GM19463 (cell line): Measurements from ENCODE around the gene SIK3.

Experiments used
- ATAC-seq: cut with Tn5 transposase; IDR thresholded peaks from one replicate; pipeline ENCODE4 v1.9.1; 2021; ENCODE audit warnings: mild to moderate bottlenecking, moderate library complexity; ENCODE audit not compliant: unreplicated experiment

Gene SIK3

DNA sequence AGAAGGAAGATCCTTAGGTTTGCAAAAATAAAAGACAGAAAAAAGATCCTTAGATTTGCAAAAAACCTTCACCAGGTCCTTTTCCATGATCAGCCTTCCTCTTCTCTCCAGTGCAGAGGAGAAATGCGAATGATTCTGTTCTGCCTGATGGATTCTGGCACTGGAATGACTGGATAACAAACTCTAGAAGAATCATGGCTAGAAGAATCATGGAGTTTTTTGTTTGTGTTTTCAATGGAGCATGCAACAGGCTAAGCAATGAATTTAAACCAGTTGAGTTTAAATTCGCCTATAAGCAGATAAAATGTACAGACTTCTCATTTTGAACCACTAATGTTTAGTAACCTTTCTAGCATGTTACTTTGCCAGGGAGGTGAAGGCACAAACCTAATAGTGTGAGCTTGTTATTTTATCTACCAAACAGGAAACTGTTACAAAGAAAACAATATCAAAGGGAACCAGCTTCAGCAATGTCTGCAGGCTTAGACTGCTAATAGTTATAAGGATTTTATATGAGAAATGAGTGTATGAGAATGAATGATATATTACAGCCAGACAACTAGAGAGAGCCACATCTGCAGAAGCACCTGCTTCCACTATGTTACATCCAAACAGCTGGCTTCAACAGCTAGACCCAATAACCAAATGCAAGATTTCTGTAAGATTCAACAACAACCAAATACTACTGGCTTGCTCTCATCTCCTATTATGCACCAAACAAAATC lies 196.1 kb downstream of the SIK3 start:
- ATAC-seq, result no peak

GRCh38 chr11:116901211-116901610 lies 197.0 kb downstream of the SIK3 start:
- ATAC-seq, result no peak

- no peak for ATAC-seq
Observed at GRCh38 chr11:116896211-116896610, 202.0 kb downstream of the SIK3 start.

DNA sequence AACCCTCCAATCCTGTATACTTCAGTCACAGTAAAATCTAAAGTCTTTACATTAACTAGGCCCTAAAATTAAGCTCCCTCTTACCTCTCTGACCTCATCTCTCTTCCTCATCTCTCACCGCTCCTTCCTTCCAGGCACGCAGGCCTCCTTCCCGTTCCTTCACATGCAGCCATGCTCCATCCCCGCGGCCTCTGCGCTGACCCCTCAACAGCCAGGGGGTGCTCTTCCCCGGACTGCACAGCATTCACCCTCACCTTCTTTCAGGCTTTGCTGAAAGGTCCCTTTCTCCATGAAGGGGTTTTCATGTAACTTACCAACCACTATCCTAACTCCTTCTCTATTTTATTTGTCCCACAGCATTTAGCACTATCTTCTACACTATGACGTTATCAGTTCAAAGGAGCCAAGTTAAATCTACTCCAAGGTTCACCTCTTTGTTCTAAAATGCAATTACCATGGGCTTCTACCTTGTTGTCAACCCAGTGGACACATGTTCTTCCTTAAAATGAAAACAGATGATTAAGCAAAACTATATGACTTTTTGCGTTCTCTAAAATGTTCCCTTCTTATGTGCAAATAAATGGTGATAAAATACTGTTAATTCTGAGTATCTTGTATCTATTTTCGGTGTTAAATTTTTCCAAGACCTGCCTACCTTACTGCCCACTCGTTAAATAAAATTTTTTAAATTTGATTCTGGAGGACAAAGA lies 203.0 kb downstream of the SIK3 start:
- ATAC-seq, result no peak

DNA sequence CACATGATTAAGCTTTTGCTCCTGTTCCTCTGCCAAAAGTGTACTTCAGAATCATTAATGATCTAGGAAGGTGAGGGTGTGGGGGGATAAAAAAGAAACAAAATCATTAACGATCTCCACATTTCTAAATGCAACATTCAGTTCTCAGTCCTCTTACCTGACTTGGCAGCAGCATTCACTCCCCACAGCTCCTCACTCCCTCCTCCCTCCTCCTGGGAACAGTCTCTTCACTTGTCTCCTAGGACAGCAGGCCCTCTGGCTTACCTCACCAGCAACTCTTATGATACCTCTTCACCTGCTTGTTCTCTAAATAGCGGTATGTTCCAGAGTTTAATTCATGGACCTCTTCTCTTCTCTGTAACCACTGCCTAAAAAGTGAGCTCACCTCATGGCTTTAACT lies 204.3 kb downstream of the SIK3 start:
- no peak for ATAC-seq

- ATAC-seq, result no peak
Observed at GRCh38 chr11:116893437-116893836, 204.8 kb downstream of the SIK3 start.

DNA sequence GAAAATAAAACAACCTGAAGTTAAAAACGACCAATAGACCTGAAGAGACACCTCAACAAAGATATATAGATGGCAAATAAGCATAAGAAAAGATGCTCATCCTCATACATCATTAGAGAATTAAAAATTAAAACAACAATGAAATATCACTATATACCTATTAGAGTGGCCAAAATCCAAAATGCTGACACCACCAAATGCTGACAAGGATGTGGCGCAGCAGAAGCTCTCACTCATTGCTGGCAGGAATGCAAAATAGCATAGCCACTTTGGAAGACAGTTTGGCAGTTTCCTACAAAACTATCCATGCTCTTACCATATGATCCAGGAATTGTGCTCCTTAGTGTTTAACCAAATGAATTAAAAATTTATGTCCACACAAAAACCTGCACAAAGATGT lies 205.9 kb downstream of the SIK3 start:
- no peak for ATAC-seq

GRCh38 chr11:116891746-116892145 lies 206.5 kb downstream of the SIK3 start:
- ATAC-seq, result no peak

DNA sequence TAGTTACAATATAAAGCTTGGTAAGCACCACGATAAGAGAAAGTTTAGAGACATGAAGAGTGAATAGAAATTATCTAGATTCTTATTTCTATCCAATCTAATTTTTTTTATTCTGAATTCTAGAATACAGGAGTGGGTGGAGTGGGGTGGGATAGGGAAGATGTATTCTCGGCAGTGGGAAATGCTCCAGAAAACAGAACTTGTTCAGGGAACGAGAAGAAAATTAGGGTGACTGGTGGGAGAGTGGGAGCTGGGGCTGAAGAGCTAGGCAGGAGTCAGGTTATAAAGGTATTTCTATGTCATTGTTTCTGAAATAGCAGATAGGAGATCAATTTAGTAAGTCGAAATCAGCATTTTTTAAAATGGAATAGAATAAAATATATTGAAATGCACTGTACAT lies 207.6 kb downstream of the SIK3 start:
- no peak for ATAC-seq

DNA sequence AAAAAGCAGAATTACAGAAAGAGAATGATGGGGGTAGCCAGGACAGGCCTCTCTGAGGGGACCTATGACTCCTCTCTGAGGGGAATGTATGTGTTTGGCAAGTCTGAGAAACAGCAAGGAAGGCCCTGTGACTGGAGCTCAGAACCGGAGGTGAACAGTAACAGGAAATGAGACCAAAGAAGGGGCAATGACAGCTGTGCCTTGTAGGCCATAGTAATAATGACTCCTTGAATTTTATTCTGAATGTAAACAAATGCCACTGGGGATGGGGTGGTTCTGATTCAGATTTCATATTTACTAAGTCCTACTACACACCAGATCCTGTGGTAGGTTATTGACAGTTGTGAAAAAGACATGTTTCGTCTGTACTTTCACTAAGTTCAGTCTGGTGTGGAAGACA lies 208.0 kb downstream of the SIK3 start:
- peak; percentile 91 for ATAC-seq

DNA sequence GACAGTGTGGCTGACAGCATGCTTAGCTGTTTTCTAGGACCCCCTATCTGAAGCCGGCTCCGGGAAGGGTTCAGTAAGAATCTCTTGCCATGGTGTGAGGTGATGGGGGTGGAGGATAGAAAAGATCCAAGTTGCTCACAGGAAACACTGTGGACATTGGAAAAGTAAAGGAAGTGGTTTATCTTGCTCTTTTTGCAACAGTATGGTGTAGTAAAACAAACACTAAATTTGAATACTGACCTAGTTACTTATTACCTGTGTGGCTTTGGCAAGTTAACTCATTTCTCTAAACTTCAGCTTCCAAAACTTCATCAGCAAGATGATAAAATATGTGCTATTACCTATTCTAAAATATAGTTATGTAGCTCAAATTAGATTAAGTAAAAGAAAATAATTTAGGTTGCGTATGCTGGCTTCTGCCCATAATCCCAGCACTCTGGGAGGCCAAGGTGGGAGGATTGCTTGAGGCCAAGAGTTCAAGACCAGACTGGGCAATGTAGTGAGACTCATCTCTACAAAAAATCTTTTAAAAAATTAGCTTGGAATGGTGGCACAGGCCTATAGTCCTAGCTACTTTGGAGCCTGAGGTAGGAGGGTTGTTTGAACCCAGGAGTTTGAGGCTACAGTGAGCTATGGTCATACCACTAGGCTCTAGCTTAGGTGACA lies 209.2 kb downstream of the SIK3 start:
- ATAC-seq, result no peak

DNA sequence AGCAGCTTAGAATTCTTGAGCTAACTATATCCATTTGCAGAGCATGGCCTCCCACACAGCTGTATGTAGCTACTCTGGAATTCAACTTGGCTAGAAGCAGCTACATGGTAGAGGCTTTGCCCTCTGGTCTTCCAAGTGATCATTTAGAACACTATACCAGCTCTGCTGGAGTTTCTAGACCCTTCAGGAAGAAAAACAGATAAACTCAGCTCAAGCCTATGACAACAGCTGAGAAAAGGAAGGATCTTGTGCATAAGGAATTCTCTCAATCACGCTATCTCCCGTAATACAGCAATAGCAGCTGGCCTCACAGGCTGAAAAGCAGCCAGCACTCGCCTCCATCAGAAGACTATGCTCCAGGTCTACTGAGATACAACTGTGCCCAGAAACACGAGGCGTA lies 210.2 kb downstream of the SIK3 start:
- no peak for ATAC-seq

DNA sequence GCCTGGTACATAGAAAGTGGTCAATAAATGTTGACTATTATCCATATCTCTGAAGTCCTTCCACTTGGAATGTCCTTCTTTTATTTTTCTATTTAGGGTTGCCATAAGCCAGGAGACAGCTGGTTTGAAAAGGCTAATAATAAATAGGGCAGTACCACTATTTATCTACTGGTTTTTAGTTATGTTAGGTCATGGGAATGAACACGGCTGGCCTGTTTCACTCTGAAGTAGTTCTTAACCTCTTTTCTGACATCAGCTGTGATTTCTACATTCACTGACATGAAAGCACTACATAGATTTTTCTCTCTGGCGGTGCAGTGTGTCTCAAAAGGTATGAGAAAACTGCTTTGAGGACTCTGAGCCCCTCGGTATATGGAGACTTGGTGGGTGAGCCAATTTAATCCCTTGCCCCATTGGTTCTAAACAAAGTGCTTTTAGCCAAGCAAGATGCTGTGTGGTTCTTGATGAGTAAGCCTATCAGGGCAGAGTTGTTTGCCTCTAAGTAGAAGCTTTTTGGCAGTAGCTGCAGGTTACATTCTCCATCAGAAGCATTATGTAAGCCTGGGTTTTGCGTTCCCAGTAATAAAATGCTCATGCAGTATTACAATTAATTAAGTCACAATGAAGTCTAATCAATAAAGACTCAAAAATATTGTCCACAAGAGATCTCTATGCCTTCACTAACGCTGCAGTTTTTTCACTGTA lies 212.1 kb downstream of the SIK3 start:
- ATAC-seq, result no peak

- ATAC-seq, result no peak
Observed at GRCh38 chr11:116882386-116882785, 215.8 kb downstream of the SIK3 start.

DNA sequence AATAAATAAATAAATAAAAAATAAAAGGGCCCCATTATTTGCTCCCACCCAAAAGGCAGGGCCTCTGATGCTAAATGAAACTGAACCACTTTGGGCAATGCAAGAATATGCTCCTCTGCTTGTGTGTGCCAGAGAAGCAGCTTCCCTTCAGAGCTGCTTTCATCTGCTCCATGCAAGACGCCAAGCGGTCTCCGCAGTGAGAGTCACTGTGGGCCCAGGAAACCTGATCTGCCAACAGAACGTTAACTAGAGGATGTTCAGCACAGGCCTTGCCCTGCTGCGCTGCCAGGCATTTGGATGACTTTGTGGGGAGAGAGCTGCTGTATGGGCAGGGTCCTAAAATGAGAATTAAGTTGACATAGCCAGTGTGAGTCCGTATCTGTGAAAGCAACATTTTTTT lies 217.1 kb downstream of the SIK3 start:
- ATAC-seq, result no peak

DNA sequence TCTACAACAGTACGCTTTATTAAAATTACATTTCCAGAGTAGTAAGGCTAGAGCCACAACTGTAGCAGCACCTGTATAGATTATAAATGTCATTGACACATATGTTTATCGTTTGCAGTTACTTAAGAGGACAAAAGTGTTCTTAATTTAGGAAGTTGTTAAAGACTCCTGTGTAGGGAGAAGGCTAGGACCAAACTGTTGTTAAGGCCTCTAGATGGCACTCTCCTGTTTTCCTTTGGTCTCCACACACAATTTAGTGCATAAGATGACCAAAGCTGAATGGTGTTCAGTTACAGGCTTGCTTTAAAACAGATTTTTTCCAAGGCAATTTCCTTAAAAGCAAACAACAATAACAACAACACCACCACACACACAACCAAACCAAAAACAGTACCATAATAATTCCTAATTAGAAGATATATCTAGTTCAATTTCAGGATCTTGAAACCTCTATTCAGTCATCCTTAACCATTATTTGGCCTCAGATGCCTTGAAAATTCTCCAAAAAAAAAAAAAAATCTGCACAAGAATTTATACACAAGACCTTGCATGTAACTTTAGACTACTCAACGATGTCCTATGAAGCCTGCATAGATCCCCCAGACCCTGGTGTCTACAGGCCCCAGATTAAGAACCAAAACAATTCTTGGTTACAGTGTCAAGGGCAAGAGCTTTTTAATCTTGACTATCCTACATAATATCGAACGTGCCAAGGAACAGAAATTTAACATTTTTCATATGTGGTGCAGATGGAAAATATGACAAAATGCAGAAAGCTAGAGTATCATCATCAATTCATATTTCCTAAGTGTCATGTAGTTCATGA lies 218.2 kb downstream of the SIK3 start:
- ATAC-seq, result no peak

DNA sequence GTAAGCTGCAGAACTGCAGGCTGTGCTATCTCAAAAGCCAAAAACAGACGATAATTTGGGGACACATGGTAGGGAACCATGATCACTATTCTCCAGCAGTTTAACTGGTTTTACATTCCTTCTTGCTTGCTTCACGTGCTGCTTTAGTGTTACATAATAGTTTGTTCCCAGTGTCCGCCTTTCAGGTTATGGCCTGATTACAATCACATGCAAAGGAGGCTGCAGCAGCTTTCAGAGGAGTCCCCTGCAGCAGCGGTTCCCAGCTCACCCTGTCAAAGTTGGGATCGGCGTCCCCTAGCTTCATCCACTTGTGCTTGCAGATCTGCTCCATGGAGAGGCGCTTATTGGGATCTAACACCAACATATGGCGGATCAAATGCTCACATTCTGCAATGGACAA lies 221.6 kb downstream of the SIK3 start:
- no peak for ATAC-seq

DNA sequence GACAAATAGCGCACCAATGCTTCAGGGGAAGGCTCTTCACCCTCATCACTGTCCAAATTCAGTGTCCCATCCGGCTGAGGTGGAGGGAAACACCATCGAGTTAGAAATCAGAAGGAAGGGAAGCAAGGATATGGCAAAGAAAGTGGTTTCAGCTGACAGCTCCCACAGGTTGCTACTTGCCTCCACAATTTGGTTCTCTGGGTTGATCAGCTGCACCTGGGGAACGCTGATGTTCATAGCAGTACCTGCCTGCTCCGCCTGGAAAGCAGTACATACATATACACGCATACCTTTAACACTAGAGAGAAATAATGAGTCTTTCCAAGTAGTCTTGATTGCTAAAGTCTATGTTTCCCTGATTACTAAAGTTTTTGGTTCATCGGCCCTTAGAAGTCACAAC lies 223.0 kb downstream of the SIK3 start:
- no peak for ATAC-seq

DNA sequence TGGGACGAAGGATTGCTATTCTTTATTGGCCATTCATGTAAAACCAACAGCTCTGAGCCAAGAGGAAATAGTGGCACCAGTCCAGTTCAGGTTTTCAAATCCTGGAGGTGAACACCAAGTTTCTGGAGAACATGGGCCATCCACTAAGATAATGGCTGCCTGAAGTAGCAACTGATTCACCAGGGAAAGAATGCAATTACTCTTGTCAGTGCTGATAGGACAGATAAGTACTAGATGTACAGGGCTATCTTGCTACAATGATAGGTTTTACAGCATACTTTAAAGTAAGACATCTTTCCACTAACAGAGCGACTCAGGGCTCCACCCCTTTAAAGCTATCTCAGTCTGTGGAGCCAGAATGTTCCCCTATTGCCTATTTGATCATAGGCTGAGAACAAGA lies 224.0 kb downstream of the SIK3 start:
- ATAC-seq, result no peak

DNA sequence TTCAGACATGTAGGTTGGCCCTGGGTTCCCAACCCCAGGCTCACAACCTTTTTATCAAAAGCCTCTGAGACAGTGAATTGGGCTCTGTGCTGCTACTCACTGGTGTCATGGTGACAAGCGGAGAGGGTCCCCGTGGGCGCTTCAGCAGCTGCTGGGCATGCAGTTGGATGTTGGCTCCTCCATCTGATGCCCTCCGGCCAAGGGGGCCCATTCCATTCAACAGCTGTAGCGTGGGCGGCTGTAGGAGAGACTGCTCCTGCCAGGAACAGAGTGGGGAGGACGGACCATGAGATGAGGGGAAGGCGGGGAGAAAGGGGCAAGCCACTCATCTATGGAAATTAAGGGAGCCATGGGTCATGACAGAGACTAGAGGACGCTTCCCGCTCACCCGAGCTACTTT lies 224.8 kb downstream of the SIK3 start:
- no peak for ATAC-seq

- no peak for ATAC-seq
Observed at GRCh38 chr11:116871248-116871647, 227.0 kb downstream of the SIK3 start.
